DLD1 (cell line): ENCODE data around the gene PNKP.

Experiments
- in situ Hi-C: cut with HindIII; loops from 2 replicates; pipeline ENCODE4 v1.10.0; 2017; ENCODE audit warnings: low sequenced_read_pairs

Gene PNKP

GRCh38 chr19:49866933-49867782 lies at the start of gene PNKP:
TSS of gene PNKP (minus strand) at chr19:49867576. CDS start at chr19:49867204, 372 bp downstream.
- in situ Hi-C loops, result no loop called here

DNA sequence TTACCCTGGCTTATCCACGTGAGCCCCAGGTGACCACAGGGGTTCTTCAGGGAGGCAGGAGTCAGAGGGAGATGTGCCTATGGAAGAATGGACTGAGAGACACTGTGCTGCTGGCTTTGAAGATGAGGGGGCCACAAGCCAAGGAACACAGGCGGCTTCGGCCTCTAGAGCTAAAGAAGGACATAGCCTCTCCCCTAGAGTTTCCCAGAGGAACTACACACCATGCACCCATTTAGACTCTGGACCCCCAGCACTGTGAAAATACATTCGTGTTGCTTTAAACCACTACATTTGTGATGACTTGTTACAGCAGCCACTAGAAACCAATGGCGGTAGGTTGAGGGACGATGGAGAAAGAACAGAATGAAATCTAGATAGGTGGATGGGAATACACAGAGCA lies 47.9 kb upstream of the PNKP start:
- in situ Hi-C loops, result no loop called here

GRCh38 chr19:49913720-49914119 lies 46.3 kb upstream of the PNKP start:
- in situ Hi-C loops, result no loop called here

DNA sequence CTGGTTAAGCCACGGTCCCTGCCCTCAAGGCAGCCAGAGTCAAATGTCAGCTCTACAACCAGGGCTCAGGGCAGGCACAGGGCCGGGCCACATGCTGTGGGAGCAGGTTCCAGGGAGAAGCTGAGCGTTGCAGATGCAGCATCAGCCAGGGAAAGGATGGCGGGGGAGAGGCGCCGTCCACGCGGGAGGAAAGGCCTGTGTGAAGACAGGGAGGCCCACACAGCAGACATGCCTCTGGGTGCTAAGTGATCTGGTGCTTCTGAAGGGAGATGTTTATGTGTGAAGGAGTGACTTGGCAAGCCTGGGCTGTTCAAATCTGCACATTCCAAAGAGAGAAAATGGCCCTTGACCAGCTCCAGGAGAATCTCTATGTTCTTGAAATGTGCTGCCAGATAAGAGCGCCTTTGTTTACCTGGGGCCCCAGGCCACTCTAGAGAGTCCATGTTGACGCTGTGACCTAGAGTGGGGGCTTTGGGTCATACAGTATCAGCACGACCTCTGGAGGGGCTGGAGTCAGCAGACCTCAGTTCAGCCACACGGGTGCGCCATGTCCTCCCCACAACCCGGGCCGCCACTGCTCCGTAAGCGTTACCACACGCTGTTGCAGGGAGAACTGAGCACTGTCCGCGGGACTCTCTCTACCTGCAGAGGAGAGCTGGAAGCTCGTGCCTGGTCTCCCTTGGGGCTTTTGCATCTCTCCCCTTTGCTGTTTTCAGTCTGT lies 45.7 kb upstream of the PNKP start:
- in situ Hi-C loops, result no loop called here

DNA sequence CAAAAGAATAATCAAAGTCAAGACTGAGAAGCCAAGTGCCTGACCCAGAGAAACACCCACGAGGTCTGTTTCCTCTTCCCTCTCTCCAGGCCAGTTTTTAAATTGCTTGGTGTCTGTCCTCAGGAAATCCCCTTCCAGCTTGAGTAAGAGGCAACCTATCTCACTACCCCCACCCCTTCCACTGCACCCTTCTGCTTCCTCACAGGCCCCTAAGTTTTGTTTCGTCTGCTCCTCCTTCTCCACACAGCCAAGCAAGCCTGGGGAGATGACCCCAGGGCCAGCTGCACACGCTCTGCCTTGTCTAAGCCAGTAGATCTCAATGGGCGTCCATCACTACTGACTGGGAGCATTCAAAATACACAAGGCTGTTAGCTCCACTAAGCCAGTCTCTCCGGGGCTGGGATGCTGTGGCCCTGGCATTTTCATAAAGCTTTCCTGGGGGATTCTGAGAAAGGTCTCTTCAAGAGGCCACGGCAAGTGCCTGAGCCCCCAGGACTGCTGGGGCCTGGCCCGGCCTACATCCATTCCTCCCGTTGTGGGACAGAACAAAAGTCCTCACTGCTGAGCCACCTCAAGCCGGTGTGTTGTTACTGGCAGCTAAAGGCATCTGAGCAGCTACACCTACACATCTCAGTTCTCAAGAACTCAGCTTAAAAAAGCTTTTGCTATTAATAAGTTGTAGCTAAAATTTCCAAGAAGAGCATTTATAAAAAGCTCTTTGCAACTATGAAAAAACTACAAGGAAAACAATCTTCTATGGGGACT lies 44.2 kb upstream of the PNKP start:
- in situ Hi-C loops, result no loop called here

DNA sequence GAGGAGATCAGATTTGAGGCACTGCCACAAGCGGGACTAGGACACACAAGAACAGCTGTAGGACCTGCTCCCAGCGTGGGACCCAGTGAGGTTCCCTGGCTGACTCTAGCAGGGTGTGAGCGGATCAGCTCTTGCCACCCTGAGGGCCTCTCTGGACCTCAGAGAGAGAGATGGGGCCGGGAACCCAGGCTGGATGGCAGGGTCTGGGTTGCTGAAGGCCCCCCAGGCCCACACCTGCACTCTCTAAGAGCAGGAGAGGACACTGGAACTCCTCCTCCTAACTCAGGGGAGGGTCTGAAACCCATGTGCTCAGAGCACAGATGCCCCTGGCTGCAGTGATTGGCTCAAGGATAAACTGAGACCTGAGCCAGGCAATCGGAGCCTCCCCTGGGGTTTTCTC lies 42.8 kb upstream of the PNKP start:
- in situ Hi-C loops, result no loop called here

GRCh38 chr19:49908480-49909420 lies 41.4 kb upstream of the PNKP start:
- in situ Hi-C loops, result no loop called here

DNA sequence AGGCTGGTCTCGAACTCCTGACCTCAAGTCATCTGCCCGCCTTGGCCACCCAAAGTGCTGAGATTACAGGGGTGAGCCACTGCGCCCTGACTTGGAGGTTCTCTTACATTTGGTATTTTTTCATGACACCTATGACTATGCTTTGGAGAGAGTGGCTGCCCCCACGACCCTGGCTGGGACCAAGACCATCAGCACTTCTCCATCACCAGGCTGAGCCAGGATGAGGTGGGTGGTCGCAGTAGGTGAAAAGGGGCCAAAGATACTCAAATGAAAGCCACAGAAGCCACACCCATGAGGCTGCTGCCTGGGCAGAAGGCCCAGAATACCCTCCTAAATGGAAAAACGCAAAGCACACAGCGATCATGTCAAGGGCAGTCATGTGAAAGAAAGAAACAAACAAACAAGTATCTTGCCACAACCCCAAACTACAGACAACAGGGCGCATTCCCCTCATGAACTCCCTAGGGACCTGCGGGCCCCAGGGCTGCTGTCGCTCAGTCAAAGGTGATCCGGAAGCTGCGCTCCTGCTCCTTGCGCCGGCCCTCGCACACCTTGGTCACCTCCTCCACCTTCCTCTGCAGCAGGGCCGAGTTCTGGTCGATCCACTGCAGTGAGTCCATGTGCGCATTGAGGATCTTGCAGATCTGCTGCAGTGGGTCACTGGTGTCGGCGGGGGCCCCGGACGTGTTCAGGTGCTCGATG lies 40.5 kb upstream of the PNKP start:
- in situ Hi-C loops, result no loop called here

GRCh38 chr19:49906879-49907564 lies 39.6 kb upstream of the PNKP start:
- in situ Hi-C loops, result no loop called here

DNA sequence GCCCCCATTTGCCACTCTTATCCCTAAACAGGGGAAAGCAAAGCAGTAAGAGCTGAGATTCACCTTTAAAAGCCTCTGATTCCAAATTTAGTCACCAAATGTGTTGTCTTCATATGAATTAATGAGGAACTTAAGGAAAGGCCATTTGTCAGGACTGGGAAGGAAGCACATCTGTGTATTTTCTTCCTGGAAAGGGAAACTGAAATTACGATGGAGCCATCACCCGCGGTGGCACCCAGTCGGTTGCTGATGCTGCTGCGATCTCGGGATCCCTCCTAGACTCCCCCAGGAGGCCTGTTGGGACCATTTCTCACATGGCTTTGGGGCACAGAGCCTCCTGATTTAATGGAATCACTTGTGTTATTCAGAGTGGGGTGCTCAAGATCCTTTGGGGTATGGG lies 36.8 kb upstream of the PNKP start:
- in situ Hi-C loops, result no loop called here

DNA sequence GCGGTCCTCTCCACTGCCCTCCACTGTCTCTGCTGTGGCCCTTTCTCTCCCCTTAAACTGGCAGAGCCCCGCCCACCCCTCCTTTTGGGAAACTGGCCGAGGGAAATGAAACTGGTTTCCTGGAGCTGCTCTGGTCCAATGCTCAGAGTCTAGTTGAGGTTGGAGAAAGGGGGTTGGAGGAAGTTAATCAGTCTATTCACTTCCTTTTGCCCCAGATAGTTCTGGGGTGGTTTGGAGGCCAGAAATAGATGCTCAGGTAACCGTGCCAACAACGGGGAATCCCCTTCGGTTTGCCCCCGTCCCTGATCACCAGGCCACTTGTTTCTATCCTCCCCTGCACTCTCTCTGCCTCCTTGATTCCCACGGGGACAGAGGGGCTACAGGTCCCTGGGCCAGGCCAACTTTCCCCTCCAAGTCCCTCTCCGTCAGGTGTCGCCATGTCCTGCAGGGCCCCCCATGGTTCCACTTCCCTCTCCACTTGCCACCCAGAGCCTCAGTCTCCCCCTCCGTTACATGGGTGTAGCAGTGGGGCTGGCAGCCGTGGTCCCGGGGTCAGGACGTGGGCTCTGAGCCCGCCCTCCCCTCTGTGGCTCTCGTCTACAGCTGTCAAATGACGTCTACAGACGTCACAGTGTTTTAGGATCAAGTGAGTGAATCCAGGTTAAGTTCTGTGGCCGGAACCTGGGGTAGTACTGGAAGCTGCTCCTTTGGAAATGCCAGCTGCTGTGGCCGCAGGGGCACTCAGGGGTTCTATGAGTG lies 29.7 kb upstream of the PNKP start, which contains the start of gene IL4I1:
IL4I1 (minus strand) TSS at position 25 of the 759 bp plus-strand sequence. CDS start 727 bp downstream, outside the sequence.
- in situ Hi-C loops, result no loop called here

- in situ Hi-C loops, result no loop called here
These were observed 28.4 kb upstream of the PNKP start for GRCh38 chr19:49895566-49896297.

DNA sequence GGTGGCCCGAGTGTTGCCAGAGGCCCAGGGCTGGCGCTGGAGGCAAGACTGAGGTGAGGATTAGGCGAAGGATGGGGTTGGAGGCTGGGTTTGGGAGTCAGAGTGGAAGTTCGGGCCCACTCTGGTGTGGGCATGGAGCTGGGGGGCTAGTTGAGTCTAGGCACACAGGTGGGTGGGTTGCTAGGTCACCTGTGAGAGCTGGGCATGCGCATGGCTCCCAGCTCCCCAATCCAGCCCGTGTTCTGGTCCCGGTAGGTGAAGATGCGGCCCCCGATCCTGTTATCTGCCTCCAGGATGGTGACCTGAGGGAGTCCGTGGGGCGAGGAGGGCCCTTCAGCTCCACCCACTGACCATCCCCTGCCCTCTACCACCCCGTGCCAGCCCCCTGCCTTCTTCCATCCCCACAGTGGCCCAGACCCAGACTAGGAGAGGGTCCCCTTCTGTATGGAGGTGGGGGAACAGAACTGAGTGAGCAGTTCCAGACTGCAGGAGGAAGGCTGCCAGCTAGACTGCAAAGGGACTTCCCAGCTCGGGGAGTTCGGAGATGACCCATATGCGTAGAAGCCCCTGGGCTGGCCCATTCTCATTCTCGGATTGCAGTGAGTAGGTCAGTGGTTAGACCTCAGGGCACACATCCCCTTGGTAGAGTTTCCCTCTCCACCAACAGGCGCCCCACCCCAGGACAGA lies 27.6 kb upstream of the PNKP start:
- in situ Hi-C loops, result no loop called here

GRCh38 chr19:49894011-49894664 lies 26.8 kb upstream of the PNKP start:
- in situ Hi-C loops, result no loop called here

DNA sequence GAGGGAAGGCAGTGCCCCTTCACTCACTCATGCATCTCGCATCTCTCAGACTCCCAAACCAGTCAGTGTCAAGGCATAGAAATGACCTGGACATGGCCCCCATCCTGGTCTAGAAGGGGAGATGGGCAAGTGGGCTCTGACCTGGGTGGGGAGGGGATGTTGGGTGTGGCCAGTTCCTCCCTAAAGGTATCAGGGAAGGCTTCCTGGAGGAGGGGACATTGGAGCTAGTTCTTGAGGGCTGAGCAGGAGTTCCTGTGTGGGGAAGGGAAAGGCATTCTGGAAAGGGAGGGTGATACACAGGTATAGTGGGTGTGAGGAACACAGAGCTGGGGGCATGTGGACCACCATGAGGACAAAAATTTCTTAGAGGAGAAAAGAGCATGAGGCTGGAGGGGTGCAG lies 25.3 kb upstream of the PNKP start:
- in situ Hi-C loops, result no loop called here

- in situ Hi-C loops, result no loop called here
These were observed 24.0 kb upstream of the PNKP start for GRCh38 chr19:49891393-49891792.
